Measurements from ENCODE around the gene GFY. TPM values are rescaled to one million over a fixed set of nuclear protein-coding genes. Genes with fewer than 3 reads are reported as not detected.

The GFY gene
- total RNA-seq, 4 donors from 2014 or later = not detected

GRCh38 chr19:49427339-49427738, 2.2 kb downstream of the GFY start:
- Histone ChIP-seq H3K27ac (no peak overlapping the region), H3K9me3 (no peaks in the 10 kb centered on the region), H3K4me3 (no peak overlapping the region), H3K27me3 (peaks cover 100% of the 10 kb centered on the region), H3K36me3 (no peaks in the 10 kb centered on the region), H3K4me1 (peaks cover 0 to 33% (median 21%) of the 10 kb centered on the region in 3 donors)
- WGBS, 2 donors (ENCODE audit: low coverage in 1 of 2) = no CpG with 5 or more reads among the region's 12 CpGs
- TF ChIP-seq EP300 (IDR thresholded peaks at IDR 0.05) (no peak), POLR2AphosphoS5 (IDR thresholded peaks at IDR 0.05) (no peak), POLR2A (IDR thresholded peaks at IDR 0.05) (no peak)
- TF ChIP-seq, protein P1, sequence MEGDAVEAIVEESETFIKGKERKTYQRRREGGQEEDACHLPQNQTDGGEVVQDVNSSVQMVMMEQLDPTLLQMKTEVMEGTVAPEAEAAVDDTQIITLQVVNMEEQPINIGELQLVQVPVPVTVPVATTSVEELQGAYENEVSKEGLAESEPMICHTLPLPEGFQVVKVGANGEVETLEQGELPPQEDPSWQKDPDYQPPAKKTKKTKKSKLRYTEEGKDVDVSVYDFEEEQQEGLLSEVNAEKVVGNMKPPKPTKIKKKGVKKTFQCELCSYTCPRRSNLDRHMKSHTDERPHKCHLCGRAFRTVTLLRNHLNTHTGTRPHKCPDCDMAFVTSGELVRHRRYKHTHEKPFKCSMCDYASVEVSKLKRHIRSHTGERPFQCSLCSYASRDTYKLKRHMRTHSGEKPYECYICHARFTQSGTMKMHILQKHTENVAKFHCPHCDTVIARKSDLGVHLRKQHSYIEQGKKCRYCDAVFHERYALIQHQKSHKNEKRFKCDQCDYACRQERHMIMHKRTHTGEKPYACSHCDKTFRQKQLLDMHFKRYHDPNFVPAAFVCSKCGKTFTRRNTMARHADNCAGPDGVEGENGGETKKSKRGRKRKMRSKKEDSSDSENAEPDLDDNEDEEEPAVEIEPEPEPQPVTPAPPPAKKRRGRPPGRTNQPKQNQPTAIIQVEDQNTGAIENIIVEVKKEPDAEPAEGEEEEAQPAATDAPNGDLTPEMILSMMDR (IDR thresholded peaks at IDR 0.05) = no peak
- no peak for ATAC-seq

DNA sequence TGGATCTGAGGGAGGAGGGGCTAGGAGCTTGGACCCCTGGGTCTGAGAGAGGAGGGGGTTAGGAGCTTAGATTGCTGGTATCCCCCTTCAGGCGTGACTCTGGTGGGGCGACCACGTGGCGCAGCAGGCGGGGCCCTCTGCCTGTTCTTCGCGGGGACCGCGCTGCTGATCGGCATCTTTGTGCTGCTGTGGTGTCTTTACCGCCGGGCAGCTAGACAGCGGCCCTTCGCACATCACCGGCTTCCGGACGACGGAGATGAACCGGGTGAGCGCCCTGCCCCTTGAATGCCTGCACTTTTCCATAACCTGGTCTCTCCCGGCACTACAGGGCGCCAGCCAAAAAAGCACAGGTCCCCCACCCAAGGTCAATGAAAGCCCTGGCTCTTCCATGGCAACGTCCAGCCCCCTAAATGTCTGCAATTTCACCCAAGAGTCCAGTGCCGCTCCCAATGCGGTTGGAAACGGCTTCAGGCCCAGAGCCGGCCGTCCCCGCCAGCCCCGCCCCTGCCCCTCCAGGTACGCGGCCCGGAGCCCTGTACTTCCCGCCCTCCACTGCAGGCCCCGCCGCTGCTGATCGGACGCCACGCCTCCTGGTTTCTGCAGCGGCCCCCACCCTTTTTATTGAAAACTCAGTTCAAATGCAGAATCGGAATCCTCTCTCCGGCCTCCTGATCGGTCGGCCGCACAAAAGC, 2.8 kb downstream of the GFY start:
- peaks cover 0 to 30% (median 14%) of the 10 kb centered on the region in 3 donors for H3K4me1 ChIP-seq
- WGBS, 2 donors (ENCODE audit: low coverage in 1 of 2) = 0% methylated on average over 3 of the region's 45 CpGs; no CpG with 5 or more reads in 1 of the 2 donors
- H3K9me3 ChIP-seq = no peaks in the 10 kb centered on the region
- no peak overlapping the region for H3K27ac ChIP-seq
- H3K36me3 ChIP-seq = no peaks in the 10 kb centered on the region
- TF ChIP-seq EP300 (IDR thresholded peaks at IDR 0.05) (no peak), POLR2A (IDR thresholded peaks at IDR 0.05) (no peak), POLR2AphosphoS5 (IDR thresholded peaks at IDR 0.05) (no peak)
- TF ChIP-seq, protein P1 (IDR thresholded peaks at IDR 0.05) = no peak
- H3K4me3 ChIP-seq = peak overlapping the region in 1 of 2 donors; percentile 4
- H3K27me3 ChIP-seq = peaks cover 100% of the 10 kb centered on the region
- no peak for ATAC-seq

- Histone ChIP-seq H3K36me3 (no peaks in the 10 kb centered on the region), H3K4me3 (no peak overlapping the region), H3K4me1 (peaks cover 0 to 23% (median 9%) of the 10 kb centered on the region in 3 donors), H3K27ac (no peak overlapping the region), H3K9me3 (no peaks in the 10 kb centered on the region), H3K27me3 (peaks cover 100% of the 10 kb centered on the region)
- TF ChIP-seq POLR2A (IDR thresholded peaks at IDR 0.05) (no peak), EP300 (IDR thresholded peaks at IDR 0.05) (no peak), POLR2AphosphoS5 (IDR thresholded peaks at IDR 0.05) (no peak)
- TF ChIP-seq, protein P1 (IDR thresholded peaks at IDR 0.05) = no peak
- WGBS, 2 donors (ENCODE audit: low coverage in 1 of 2) = 0% methylated on average over 1 of the region's 29 CpGs
- ATAC-seq = no peak
Observed at GRCh38 chr19:49428547-49429451, 3.6 kb downstream of the GFY start.

DNA sequence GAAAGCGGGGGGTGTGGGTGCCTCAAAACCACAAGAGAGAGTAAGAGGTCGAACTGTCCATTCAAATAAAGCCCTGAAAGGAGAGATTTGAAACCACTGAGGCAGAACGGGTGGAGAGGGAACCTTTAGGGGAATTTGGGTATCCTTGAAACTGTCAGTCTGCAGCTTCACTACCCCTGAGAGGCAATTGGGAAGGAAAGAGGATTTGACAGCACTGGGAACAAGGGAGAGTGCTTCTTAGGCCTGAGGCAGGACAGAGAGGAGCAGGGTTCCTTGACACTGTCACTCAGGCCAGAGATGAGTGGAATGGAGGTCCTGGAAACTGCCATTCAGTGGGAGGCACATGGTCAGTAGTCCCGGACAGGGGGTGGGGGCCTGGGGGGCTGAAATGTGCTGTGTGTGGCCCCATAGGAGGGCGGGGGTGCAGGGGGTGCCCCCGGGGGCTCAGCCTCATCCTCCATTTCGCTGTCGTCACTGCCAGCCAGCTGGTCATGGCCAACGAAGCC, 5.0 kb downstream of the GFY start:
- 71 to 83% methylated on average over 3 to 4 of the region's 9 CpGs for WGBS, 2 donors (ENCODE audit: low coverage in 1 of 2)
- no peak for TF ChIP-seq EP300 (IDR thresholded peaks at IDR 0.05)
- no peak for TF ChIP-seq POLR2AphosphoS5 (IDR thresholded peaks at IDR 0.05)
- TF ChIP-seq, protein P1 (IDR thresholded peaks at IDR 0.05) = no peak
- TF ChIP-seq POLR2A (IDR thresholded peaks at IDR 0.05) = no peak
- peaks cover 0 to 20% (median 9%) of the 10 kb centered on the region in 3 donors for H3K4me1 ChIP-seq
- no peaks in the 10 kb centered on the region for H3K9me3 ChIP-seq
- no peak for ATAC-seq
- no peak overlapping the region for H3K27ac ChIP-seq
- H3K27me3 ChIP-seq = peaks cover 100% of the 10 kb centered on the region
- H3K36me3 ChIP-seq = no peaks in the 10 kb centered on the region
- H3K4me3 ChIP-seq = no peak overlapping the region
